TTC549 (cell line): Measurements from ENCODE around the gene KCNMA1.

ENCODE experiments used
- FAIRE-seq: peaks from 2 replicates; lab custom pipeline; 2012; peaks lifted over from hg19 to GRCh38; lab: Jason Lieb, UNC

KCNMA1 gene

GRCh38 chr10:77072836-77073662, 564.6 kb downstream of the KCNMA1 start:
- FAIRE-seq = no peak

- no peak for FAIRE-seq
Observed at GRCh38 chr10:77072361-77072835, 565.2 kb downstream of the KCNMA1 start.

DNA sequence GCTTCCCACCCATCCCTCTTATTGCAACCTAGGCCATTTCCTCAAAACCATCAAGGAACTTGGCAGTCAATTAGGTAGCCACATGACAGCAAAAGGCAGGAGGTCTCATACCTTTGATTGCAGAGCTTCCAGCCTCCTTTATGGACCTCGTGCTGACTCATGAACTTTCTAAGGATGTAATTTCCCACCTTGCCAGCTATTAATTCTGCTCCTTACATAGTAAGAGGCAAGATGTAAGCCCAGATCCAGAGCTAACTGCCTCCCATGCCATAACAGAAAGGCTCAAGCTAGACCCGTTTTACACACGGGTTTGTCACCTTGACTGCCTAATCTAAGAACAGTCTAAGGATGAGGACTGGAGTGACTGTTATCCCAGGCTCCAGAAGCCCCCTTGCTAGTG, 565.7 kb downstream of the KCNMA1 start:
- FAIRE-seq = no peak

GRCh38 chr10:77071001-77071511, 566.6 kb downstream of the KCNMA1 start:
- no peak for FAIRE-seq

- FAIRE-seq = no peak
Observed at GRCh38 chr10:77070346-77070745, 567.3 kb downstream of the KCNMA1 start.

DNA sequence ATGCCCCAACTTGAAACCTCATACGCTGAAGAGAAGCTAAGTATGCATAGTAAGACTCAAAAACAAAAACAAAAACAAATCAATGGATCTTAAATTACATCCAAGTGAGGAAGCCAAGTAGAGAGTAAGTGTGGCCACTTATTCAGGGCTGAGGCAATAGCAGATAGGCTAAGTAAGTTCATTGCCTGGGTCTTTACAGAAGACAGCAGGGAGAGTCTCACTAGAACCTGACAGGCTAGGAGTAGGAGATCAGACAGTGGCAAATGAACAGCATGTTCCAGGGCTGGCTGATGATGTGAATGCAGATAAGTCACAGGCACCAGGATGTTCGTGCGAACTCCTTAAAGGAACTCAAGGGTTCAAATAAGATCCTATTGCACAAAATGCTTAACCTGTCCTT, 568.6 kb downstream of the KCNMA1 start:
- FAIRE-seq = no peak

GRCh38 chr10:77068272-77068671, 569.3 kb downstream of the KCNMA1 start:
- FAIRE-seq = no peak

- FAIRE-seq = no peak
Observed at GRCh38 chr10:77062381-77062780, 575.2 kb downstream of the KCNMA1 start.

DNA sequence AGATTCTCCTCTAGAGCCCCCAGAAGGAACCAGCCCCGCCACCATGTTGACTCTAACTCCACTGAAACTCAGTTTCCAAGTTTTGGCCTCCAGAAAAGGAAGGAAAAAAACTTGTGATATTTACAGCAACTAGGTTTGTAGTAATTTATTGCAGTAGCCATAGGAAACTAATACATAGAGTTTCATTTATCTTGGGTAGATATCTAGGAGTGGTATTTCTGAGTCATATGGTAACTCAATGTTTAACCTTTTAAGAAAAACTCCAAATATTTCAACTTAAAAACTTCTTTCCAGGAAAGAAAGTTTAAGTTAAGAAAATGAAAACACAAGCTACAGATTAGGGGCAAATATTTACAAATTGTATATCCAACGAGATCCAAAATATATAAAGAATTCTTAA, 576.7 kb downstream of the KCNMA1 start:
- no peak for FAIRE-seq

DNA sequence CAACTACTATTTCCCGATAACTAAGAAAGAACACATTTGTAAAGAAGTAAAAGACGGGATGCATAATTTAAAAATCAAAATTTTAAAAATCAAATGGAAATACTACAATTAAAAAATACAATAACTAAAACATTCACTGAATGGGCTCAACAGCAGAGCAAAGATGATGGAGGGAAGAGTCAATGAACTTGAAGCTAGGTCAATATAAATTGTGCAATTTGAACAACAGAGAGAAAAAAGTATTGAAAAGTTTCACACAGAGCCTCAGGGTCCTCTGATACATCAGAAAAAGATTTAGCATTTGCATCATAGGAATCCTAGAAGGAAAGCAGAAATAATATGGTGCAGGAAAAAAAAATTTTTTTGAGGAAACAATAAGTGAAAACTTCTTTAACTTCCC, 581.0 kb downstream of the KCNMA1 start:
- FAIRE-seq = no peak

- FAIRE-seq = no peak
Observed at GRCh38 chr10:77052593-77052992, 585.0 kb downstream of the KCNMA1 start.

DNA sequence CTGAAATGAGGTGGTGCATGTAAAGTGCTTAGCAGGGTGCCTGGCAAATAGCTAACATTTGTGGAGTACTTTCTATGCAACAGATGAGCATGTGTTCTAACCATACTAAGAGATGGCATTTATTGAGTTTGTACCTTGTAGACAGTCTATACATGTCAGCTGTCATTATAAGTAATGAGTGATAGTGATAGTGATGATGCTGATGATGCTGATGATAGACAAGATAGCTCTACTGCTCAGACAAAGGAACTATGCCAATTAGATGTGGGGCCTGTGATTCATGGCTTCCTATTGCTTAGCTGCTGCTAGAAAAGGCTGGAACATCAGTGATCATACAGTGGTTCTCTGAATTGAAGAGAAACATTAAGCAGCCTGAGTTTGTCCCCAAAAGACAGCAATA, 585.8 kb downstream of the KCNMA1 start:
- no peak for FAIRE-seq

DNA sequence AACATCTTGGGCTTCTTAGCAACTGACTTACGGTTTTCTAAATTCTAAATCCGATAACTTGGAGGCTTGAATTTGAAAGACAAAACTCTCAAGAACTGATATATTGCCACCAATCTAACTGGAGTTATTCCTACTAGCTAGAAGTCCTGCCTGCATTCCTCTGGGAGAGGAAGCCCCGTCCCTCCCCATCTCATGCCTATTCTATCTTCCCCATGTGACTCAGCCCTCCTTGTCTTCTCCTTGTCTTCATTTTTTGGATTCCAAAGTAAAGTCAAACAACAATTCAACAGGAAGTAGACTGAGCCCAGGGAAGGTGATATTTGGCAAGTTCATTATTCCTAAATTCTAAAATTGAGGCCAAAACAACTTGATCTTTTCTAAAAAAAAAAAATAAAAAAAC, 587.7 kb downstream of the KCNMA1 start:
- no peak for FAIRE-seq

DNA sequence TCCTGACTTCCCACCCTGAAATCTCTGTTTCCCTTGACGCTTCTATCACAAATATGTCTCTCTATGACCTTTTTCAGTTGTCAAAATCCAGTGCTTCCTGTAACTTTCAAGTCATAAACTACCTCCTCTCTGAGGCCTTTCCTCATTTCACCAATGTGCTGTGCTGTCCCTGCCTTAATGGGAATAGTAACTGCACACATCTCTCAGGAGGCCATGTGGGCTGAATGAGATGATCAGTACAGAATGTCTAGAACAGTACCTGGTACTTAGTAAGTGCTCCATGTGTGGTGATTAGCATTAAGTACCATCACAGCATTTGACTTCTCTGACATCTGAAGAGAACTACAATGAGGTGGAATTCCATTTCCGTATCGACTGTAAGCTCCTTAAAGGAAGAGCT, 588.5 kb downstream of the KCNMA1 start:
- no peak for FAIRE-seq

GRCh38 chr10:77045085-77045484, 592.5 kb downstream of the KCNMA1 start:
- no peak for FAIRE-seq

GRCh38 chr10:77043420-77043763, 594.2 kb downstream of the KCNMA1 start:
- no peak for FAIRE-seq

DNA sequence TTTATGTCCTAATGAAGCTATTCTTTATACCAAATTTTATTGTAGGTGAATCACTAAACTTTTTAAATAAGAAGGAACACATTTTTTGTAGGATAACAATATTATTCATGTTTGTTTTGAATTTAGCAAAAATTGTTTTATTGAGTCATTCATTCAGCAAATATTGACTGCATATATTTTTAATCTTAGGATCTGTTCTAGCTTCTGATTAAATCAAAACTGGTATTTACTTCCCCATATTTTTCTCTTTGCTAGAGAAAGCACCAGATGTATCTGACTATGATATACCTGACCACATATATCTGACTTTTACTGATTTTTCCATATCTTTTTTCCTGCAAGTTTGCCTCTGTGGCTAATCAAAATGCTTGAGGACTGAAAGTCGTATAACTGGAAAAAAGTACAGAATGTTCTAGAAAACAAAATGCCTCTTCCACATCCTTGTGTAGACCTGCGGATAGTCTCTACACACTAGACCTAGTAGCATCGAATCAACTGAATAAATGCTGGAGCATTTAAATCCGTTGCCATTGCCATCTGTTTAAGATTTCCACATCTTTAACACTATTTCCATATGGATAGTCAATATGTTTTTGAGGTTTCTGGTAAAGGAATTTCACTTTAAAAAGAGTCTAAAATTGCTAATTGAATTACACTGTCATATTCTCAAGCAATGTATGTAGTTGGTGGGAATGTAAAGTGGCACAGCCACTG, 594.7 kb downstream of the KCNMA1 start:
- no peak for FAIRE-seq

- no peak for FAIRE-seq
Observed at GRCh38 chr10:77041636-77042258, 595.9 kb downstream of the KCNMA1 start.

GRCh38 chr10:77038407-77038806, 599.2 kb downstream of the KCNMA1 start:
- FAIRE-seq = no peak

GRCh38 chr10:77037735-77038403, 599.7 kb downstream of the KCNMA1 start:
- no peak for FAIRE-seq

GRCh38 chr10:77036993-77037734, 600.4 kb downstream of the KCNMA1 start:
- FAIRE-seq = no peak

- no peak for FAIRE-seq
Observed at GRCh38 chr10:77036276-77036675, 601.3 kb downstream of the KCNMA1 start.
